ENCODE results near the gene SUMO2. TPM values are rescaled to one million over a fixed set of nuclear protein-coding genes. Genes with fewer than 3 reads are reported as not detected.

SUMO2 gene
- total RNA-seq, 1 experiment from 2014 or later = 650 TPM

GRCh38 chr17:75116737-75117136, 66.0 kb downstream of the SUMO2 start (continued):
- TF ChIP-seq ARID4B (CRISPR knock-in tag; IDR thresholded peaks at IDR 0.05; ENCODE audit: borderline replicate concordance) (no peak), ZMAT4 (CRISPR knock-in tag; IDR thresholded peaks at IDR 0.05) (no peak), JAZF1 (CRISPR knock-in tag; IDR thresholded peaks at IDR 0.05) (no peak), PREB (CRISPR knock-in tag; IDR thresholded peaks at IDR 0.05; ENCODE audit: borderline replicate concordance) (no peak), MAX (CRISPR knock-in tag; IDR thresholded peaks at IDR 0.05) (no peak), CREB1 (CRISPR knock-in tag; IDR thresholded peaks at IDR 0.05) (no peak), ZBTB21 (CRISPR knock-in tag; IDR thresholded peaks at IDR 0.05; ENCODE audit: borderline replicate concordance) (no peak), ZNF396 (CRISPR knock-in tag; IDR thresholded peaks at IDR 0.05; ENCODE audit: borderline replicate concordance) (no peak)

Other genes starting within 250 kb of the SUMO2 start
- gene OTOP3, start 247.1 kb downstream of the SUMO2 start, total RNA-seq (2021) = not detected in 3 replicates
- gene HID1, start 210.2 kb downstream of the SUMO2 start, total RNA-seq (2021) = 16.7 to 19.4 TPM (median 19.3 TPM) in 3 replicates
- gene CDR2L, start 195.3 kb downstream of the SUMO2 start, total RNA-seq (2021) = 28.6 to 31.3 TPM (median 31.0 TPM) in 3 replicates
- gene MRPL58, start 170.3 kb downstream of the SUMO2 start, total RNA-seq (2021) = 41.8 to 43.7 TPM (median 41.9 TPM) in 3 replicates
- gene ATP5PD, start 136.0 kb downstream of the SUMO2 start, total RNA-seq (2021) = 383 to 427 TPM (median 419 TPM) in 3 replicates
- gene KCTD2, start 135.7 kb downstream of the SUMO2 start, total RNA-seq (2021) = 31.3 to 34.0 TPM (median 32.8 TPM) in 3 replicates
- gene SLC16A5, start 95.0 kb downstream of the SUMO2 start, total RNA-seq (2021) = 32.4 to 33.5 TPM (median 33.1 TPM) in 3 replicates
- gene ARMC7, start 73.0 kb downstream of the SUMO2 start, total RNA-seq (2021) = 13.2 to 15.9 TPM (median 14.8 TPM) in 3 replicates
- gene NT5C, start 51.2 kb downstream of the SUMO2 start, total RNA-seq (2021) = 91.0 to 102 TPM (median 96.9 TPM) in 3 replicates
- 289 to 341 TPM (median 300 TPM) in 3 replicates for gene JPT1, start 28.4 kb downstream of the SUMO2 start, total RNA-seq (2021)
- gene NUP85, start 22.7 kb upstream of the SUMO2 start, total RNA-seq (2021) = 89.7 to 109 TPM (median 95.1 TPM) in 3 replicates
- 54.5 to 66.9 TPM (median 62.7 TPM) in 3 replicates for gene GGA3, start 78.6 kb upstream of the SUMO2 start, total RNA-seq (2021)
- gene MRPS7, start 78.9 kb upstream of the SUMO2 start, total RNA-seq (2021) = 85.8 to 94.7 TPM (median 87.5 TPM) in 3 replicates
- 21.6 to 29.2 TPM (median 28.5 TPM) in 3 replicates for gene MIF4GD, start 88.3 kb upstream of the SUMO2 start, total RNA-seq (2021)
- 22.6 to 27.7 TPM (median 23.0 TPM) in 3 replicates for gene SLC25A19, start 106.5 kb upstream of the SUMO2 start, total RNA-seq (2021)
- gene GRB2, start 222.7 kb upstream of the SUMO2 start, total RNA-seq (2021) = 82.9 to 93.3 TPM (median 92.6 TPM) in 3 replicates